DMS153 treated with DMSO at 0.1 percent for 48 hours (cell line): Measurements from ENCODE around the gene MERTK.
"Not testable (repeated sequence)": the region's sequence is repeated elsewhere in the genome, so short reads cannot be mapped to it uniquely, and the experiment has no call there.

ENCODE experiments used
- DNase-seq: peaks from one replicate; lab custom pipeline; 2025; ENCODE audit not compliant: unreplicated experiment; lab: John Stamatoyannopoulos, UW

Gene MERTK

DNA sequence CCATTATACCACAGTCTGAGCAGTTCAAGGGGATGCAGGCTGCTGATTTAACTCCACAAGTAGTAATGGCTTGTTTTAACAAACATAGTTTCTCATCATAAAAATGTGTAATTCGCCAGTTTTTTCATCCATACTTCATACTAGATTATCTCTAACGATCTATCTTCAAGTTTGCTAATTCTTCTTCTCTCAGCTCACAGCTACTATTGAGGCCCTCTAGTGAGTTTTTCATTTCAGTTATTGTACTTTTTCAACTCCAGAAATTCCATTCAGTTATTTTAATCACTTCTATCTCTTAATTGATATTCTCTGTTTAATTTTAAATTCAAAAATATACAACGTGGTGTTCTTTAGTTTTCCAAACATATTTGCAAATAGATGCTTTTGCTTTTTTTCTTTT, 136.5 kb downstream of the MERTK start:
- no peak for DNase-seq

DNA sequence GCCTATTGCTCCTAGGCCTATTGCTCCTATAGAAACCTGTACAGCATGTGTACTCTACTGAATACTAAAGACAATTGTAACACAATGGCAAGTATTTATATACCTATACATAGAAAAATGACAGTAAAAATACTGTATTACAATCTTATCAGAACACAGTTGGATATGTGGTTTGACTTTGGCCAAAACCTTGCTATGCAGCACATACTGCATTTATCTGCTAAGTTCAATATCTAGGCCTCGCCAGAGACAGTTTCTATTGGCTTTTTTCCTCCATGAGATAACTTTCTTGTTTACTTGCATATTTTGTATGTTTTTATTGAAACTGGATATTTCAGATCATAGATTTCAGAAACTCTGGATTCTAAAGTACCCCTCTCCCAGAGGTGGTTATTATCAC, 137.4 kb downstream of the MERTK start:
- no peak for DNase-seq

DNA sequence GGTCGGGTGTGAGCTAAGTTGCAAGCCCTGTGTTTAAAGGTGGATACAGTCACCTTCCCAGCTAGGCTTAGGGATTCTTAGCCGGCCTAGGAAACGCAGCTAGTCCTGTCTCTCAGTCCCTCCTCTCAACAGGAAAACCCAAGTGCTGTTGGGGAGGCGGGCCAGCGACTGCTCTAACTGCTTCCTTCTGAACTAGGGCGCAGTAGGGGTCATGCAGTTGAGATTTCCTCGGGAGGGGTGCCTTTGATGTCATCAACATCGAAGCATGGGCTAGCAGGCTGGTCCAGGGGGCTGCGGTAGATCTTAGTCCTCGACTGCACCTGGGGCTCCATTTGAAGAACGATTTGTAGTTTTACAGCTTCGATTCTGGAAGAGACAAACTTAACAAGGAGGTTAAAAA, 141.1 kb downstream of the MERTK start:
- DNase-seq: not testable (repeated sequence)

DNA sequence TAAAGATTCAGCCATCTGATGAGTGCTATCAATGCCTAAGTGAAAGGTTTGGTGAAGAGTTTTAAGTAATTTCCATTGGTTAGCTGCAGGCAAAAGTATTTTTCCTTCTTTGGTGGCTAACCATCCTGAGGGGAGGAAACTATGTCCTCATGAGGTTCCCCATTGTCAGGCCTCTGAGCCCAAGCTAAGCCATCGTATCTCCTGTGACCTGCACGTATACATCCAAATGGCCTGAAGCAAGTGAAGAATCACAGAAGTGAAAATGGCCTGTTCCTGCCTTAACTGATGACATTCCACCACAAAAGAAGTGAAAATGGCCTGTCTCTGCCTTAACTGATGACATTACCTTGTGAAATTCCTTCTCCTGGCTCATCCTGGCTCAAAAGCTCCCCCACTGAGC, 141.7 kb downstream of the MERTK start:
- DNase-seq: not testable (repeated sequence)

DNA sequence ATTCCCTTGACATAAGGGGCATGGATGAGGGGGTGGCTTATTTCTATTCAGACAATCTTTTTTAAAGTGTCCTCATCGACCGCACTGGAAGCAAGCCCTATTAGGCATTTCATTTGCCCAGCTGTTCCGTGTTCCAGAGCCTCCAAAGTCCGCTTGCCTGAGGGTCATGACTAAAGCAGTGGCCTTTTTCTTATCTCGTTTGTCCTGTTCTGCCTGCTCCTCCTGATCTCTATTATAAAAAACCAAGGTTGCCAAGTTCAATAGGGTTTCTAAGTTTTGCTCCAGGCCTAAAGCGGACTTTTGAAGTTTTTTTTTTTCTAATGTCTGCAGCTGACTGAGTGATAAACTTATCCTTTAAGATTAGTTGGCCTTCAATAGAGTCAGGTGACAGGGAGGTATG, 143.1 kb downstream of the MERTK start:
- not testable (repeated sequence) for DNase-seq

DNA sequence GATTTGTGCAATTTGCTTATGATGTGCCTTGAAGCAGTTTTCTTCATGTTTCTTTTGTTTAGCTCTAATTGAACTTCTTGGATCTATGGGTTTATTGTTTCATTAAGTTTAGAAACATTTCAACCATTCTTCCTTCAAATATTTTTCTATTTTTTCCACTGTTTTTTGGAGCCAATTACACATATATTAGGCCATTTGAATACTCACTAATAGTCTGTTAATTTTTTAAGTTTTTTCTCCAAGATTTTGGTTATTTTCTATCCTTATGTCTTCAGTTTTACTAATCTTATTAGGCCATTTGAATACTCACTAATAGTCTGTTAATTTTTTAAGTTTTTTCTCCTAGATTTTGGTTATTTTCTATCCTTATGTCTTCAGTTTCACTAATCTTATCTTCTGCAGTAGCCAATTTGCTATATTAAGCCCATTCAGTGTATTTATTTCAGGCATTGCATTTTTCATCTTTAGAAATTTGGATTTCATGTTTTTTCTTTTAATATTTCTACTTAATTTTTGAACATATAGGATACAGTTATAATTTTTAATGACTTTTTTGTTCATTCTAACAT, 147.1 kb downstream of the MERTK start:
- no peak for DNase-seq

DNA sequence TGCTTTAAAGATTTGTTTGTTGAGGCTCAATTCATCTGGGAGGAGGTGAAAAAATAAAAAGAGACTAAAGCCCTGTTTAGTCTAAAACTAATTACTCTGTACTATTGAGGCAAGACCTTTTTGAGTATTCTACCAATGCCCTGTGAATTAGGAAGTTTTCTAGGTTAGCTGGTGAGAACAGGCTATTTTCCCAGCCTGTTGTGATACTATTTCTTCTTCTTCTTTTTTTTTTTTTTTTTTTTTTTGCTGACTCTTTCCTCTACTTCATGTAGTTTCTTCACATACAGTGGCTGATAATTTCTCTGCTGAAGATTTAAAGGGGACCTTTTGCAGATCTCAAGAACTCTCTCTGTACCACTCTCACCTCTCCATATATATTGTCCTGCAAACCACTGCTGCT, 147.8 kb downstream of the MERTK start:
- DNase-seq: no peak

DNA sequence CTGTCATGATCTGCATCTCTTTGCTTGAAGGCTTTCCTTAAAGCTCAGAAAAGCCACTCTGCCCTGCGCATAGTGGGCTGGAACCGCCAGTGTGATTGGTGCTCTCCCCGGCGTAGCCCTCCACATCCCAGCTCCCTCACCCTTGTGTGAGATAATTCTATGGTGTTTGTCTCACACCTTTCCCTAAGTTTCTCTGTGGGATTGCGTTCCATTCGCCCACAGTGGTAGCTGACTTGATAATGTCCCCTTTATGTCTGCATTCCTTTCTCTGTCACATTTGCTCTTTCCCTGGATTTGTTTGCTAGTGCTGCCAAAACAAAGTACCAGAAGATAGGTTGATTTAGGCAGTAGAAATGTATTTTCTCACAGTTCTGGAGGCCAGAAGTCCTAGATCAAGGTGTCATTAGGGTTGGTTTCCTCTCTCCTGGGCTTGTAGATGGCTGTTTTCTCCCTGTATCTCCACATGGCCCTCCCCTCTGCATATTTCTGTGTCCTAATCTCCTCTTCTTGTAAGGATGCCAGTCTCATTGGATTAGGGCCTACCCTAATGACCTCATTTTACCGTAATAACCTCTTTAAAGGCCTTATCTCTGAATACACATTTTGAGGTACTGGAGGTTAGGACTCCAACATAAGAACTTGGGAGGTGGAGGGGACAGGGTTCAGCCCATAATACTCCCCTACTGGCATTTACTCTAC, 149.3 kb downstream of the MERTK start:
- no peak for DNase-seq

DNA sequence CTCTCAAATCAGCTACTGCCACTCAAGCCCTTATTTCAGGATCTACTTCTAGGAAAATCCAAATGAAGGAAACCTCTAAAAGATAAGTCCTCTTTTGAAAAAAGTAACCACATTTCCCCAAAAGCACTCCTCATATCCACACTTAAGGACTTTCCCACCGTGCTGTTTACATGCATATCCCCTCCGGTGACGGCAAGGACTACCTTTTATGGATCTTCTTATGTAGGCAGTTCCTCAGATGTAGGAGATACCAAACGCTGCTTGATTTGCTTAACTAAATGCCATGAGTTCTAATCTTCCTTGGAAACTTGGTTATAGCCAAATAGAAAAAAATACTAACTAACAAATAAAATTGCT, 149.8 kb downstream of the MERTK start:
- no peak for DNase-seq

DNA sequence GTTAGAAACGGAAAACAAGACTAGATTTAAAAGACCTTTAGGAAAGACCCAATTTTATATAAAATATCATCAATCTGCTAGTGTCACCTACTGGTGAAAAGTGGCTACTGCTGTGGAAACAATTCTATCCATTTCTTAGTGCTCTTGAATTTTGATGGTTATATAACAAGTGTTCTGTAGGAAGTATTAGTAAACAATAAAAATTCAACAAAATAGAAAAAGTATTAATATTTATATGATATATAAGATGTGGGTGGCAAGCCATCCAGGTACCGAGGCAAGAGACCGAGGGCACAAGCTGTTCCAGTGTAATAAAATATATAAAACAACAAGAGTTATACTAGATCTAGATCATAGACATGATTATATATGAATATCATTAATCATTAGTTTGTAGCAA, 150.5 kb downstream of the MERTK start:
- DNase-seq: peak; percentile 62

DNA sequence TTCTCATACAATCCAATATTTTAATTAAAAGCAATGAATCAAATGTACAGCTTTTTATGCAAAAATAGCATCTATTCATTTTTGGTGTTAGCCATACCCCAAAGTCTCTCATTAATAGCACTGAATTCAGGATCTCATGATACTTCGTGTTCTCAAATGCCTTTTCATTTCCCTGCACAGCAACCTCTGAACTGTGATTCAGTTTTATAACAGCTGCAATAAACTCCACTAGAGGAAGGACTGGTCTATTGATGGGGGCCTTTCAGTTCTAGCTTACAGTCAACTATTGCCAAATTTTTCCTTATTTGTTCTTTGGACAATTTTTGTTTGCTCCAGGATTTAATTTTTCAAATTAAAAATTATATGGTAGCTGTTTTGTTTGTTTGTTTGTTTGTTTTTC, 151.9 kb downstream of the MERTK start:
- DNase-seq: no peak

DNA sequence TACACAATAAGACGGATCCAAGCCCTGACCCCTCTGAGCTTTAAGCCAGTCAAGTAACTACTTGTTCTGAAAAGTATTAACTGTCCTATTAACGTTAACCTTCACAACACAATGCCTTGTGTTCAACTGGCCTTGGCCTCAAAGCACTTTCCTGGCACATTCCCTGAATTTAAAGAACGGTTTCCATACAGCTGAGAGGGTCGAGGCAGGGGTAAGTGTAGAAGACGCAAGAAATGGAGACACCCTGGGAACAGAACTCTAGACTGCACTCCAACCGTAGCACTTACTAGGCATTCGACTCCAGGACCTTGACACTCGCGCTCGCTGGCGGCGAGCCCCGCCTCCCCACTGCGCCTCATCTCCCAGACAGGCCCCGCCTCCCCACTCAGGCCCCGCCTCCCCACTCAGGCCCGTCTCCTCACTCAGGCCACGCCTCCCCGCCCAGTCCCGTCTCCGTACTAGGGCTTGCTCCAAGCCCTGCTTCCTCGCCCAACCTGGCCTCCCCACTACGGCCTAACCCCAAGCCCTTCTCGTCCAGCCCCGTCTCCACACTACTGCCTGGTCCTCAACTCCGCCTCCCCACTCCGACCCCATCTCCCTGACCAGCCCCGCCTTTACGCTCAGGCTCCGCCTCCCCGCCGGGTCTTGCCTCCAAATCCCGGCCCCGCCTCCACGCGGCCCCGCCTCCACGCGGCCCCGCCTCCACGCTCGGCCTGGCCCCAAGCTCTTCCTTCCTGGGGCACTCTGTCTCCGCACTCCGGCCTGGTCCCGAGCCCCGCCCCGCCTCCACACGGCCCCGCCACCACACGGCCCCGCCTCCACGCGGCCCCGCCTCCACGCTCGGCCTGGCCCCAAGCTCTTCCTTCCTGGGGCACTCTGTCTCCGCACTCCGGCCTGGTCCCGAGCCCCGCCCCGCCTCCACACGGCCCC, 155.8 kb downstream of the MERTK start:
- DNase-seq: peak; percentile 96

DNA sequence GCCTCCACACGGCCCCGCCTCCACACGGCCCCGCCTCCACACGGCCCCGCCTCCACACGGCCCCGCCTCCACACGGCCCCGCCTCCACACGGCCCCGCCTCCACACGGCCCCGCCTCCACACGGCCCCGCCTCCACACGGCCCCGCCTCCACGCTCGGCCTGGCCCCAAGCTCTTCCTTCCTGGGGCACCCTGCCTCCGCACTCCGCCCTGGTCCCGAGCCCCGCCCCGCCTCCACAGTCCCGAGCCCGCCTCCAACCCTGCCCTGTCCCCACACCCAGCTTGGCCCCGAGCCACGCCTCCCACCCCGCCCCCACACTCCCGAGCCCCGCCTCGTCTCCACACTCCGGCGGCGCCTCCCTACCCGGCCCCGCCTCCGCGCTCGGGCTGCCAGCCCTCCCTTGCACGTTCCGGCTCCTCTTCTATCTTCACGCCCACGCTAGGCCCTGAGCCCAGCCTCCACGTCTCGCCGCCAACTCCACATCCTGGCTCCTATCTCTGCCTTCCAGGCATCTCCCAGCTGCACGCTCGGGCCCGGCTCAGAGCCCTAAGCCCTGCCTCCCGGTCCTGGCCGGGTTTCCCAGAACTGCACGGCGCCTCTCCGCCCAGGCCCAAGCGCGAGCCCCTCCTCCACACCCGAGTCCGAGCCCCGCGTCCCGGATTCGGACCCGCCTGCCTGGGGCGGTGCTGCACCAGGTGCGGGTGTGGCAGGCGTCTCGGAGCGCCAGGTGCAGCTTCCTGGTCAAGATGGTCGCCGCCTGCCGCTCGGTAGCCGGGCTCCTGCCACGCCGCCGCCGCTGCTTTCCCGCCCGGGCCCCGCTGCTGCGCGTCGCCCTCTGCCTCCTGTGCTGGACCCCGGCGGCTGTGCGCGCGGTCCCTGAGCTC, 156.7 kb downstream of the MERTK start, which contains the start of gene TMEM87B:
TSS of gene TMEM87B (plus strand) at position 423 of the 883 bp plus-strand sequence. CDS start at position 746, 323 bp downstream.
- peak; percentile 81 for DNase-seq

DNA sequence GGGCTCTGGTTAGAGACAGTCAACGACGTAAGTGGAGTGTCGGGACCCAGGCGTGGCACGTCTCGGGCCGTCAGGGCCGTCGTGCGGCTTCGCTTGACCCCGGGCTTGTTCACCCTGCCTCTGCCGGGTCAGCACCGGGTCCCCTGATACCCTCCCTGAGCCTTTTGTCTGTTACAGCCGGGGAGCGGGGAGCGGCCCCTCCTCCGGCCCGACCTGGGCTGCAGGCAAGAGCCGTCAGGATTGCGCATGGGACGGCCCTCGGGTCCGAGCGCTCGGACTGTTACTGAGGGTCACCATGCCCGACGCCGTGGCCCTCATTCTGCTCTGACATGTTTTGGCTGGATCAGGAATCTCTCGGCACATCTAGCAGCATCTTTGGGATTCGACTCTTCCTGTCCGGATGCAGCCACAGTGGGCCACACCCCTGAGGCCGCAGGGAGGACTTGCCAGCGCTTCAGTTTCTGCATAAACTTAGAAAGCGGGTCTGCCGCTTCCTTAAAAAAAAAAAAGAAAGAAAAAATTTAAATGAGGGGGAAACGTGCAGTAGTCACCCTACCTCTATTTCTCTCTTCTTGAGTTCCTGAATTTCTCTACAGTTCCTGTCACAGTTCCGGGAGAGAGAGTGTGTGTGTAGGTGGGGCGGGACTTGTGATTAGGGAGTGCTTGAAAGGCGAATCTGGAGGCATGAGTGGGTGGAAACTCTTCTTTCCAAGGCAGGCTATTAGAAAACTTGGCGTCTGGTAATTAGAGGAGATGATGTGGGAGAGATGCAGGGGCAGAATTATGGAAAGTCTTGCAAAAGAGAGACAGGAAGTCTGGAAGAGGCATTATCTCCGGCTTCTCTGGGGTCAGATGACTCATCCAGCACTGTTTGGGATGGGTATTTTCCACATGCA, 157.6 kb downstream of the MERTK start:
- peak; percentile 23 for DNase-seq

DNA sequence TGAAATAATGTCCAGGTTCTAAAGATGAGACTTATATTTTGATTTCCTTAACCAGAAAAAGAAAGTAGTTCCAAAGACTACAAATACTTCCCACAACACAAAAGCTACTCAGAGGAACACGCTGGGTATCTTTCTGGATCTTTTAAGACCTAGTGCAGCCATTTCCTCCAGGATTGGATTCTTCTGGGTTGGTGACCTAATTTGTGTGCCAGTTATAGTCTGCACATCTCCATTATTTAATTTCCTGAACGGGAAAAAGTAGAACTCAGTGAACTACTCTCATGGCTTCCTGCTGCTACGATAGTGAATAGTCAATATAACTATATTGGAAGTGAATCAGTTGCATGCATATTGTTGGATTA, 158.2 kb downstream of the MERTK start:
- no peak for DNase-seq

DNA sequence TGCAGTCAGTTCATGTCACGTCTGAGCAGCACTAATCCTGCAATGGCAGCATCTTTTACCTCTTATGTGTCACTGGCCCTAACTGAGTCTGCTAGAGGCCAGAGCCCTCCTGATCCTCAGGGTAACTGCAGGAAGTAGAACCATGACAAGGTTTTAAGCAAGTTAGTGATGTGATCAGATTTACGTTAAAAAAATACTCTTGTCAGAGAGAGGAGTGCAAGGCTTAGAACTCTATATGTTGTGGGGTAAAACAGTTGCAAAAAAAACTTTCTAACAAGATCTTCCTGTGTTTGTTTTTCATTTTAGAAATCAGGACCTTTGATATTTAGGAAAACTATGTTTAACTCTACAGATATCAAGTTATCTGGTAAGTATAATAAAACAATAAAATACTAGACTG, 161.3 kb downstream of the MERTK start:
- no peak for DNase-seq

DNA sequence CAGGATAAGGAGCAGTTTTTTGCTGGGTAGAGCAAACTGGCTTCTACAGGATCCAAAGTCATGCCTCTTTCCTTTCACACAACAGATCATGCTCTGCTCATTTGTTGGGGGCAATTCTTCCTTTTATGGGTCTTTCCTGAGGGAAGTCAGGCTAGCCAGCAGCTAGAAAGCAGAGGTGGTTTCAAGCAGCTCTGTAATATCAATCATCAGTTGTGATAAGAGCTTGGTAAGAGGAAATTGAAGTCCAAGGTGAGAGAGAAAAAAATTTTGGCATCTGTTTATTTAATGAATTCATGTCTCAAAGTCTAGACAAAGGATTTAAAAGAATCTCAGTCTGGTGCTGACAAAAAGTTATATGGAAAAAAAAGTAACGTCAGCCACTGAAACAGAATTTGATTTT, 162.9 kb downstream of the MERTK start:
- DNase-seq: no peak

DNA sequence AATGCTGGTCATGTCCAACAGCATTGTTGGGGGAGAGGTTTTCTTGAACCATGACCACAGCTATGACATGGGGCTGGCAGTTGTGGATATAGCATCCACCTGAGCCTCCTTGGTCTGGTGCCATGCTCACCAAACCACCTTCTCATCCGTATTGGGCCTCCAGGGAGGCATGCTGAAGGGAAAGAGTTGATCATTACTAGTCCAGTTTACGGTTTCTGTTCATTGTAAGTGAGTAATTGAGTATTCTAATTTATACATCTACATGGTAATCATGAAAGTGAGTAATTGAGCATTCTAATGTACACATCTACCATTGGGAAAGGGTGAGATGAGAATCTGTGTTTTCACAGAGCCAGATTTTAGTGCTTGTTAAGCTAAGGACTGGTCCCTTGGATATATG, 163.4 kb downstream of the MERTK start:
- DNase-seq: no peak

DNA sequence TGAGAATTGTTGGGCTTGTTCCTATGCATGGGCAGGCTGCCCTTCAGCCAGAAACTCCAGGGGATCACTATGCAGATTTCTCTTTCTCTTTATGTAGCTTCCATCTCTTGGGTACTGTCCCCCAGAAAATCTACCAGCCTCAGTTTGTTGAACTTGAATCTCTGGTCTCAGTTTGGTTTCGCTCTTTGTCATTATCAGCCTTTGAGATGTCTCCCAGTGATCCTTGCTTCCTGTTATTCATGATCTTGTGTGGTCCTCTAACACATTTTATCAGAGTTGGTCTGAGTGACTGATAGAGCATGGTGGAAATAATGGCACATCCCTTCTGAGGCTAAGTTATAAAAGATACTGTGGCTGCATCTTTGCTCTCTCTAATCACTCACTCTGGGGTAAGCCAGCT, 164.5 kb downstream of the MERTK start:
- no peak for DNase-seq

DNA sequence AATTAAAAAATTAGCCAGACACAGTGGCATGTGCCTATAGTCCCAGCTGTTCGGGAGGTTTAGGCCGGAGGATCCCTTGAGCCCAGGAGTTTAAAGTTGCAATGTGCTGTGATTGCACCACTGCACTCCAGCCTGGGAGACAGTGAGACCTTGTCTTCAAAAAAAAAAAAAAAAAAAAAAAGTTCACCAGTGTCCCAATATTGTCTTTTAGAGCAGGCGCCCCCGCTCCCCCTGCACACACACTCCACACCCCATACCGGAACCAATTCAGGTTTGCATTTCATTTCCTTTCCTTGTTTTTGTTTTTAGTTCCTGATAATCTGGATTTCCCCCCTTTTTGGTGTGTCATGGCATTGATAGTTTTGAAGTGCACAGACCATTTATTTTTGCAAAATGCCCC, 167.1 kb downstream of the MERTK start:
- no peak for DNase-seq
